HG03565 (cell line): ENCODE measurements around the gene CCDC68.
A peak's percentile ranks its signal among the peaks of the same experiment; 100 is the strongest.
"Not testable (repeated sequence)": the region's sequence is repeated elsewhere in the genome, so short reads cannot be mapped to it uniquely, and the experiment has no call there.

Experiments used
- ATAC-seq: cut with Tn5 transposase; IDR thresholded peaks from one replicate; pipeline ENCODE4 v1.9.1; 2021; ENCODE audit warnings: mild to moderate bottlenecking, moderate library complexity; ENCODE audit not compliant: unreplicated experiment

CCDC68 gene

GRCh38 chr18:54958704-54959625 is at the start of gene CCDC68:
CCDC68 (minus strand) TSS chr18:54959461; CDS start chr18:54942791, 16,670 bp downstream.
- no peak for ATAC-seq

GRCh38 chr18:55007602-55008001 is 48.3 kb upstream of the CCDC68 start:
- ATAC-seq: no peak

- no peak for ATAC-seq
Observed at GRCh38 chr18:55003695-55004094, 44.4 kb upstream of the CCDC68 start.

GRCh38 chr18:55002261-55002660 is 43.0 kb upstream of the CCDC68 start:
- no peak for ATAC-seq

GRCh38 chr18:55001394-55002024 is 42.2 kb upstream of the CCDC68 start:
- ATAC-seq: no peak

- no peak for ATAC-seq
Observed at GRCh38 chr18:55000529-55000928, 41.3 kb upstream of the CCDC68 start.

GRCh38 chr18:54999016-54999415 is 39.8 kb upstream of the CCDC68 start:
- no peak for ATAC-seq

GRCh38 chr18:54995421-54996143 is 36.3 kb upstream of the CCDC68 start:
- ATAC-seq: no peak

GRCh38 chr18:54991981-54992380 is 32.7 kb upstream of the CCDC68 start:
- no peak for ATAC-seq

- no peak for ATAC-seq
Observed at GRCh38 chr18:54984908-54985307, 25.6 kb upstream of the CCDC68 start.

GRCh38 chr18:54983791-54984190 is 24.5 kb upstream of the CCDC68 start:
- ATAC-seq: no peak

- ATAC-seq: peak; percentile 89
Observed at GRCh38 chr18:54983041-54983686, 23.9 kb upstream of the CCDC68 start.

GRCh38 chr18:54981076-54981475 is 21.8 kb upstream of the CCDC68 start:
- no peak for ATAC-seq

GRCh38 chr18:54975598-54975997 is 16.3 kb upstream of the CCDC68 start:
- no peak for ATAC-seq

GRCh38 chr18:54973046-54973445 is 13.8 kb upstream of the CCDC68 start:
- no peak for ATAC-seq

GRCh38 chr18:54968807-54969206 is 9.5 kb upstream of the CCDC68 start:
- no peak for ATAC-seq

- not testable (repeated sequence) for ATAC-seq
Observed at GRCh38 chr18:54968237-54968636, 9.0 kb upstream of the CCDC68 start.

GRCh38 chr18:54967786-54968185 is 8.5 kb upstream of the CCDC68 start:
- ATAC-seq: no peak

GRCh38 chr18:54964741-54965140 is 5.5 kb upstream of the CCDC68 start:
- ATAC-seq: no peak

- ATAC-seq: no peak
Observed at GRCh38 chr18:54962919-54963645, 3.8 kb upstream of the CCDC68 start.
